Skin epidermis (tissue), 12 donors: Measurements from ENCODE around the gene AGAP4.
"Not testable (repeated sequence)": the region's sequence is repeated elsewhere in the genome, so short reads cannot be mapped to it uniquely, and the experiment has no call there.

ENCODE experiments used
- H3K27ac ChIP-seq, 21 experiments: fragments of 200-600 bp; sonication (generic) in 11 of 21; one replicate each; pipeline ENCODE4 v1.5.0; 2020; ENCODE audit warnings: mild to moderate bottlenecking in 3 of 21, inconsistent platforms in 2 of 21, moderate library complexity in 2 of 21
- H3K4me3 ChIP-seq, 7 experiments: fragments of 200-600 bp; sonication (generic) in 2 of 7; one replicate each; pipeline ENCODE4 v1.5.0; 2020; ENCODE audit warnings: inconsistent platforms in 2 of 7, mild to moderate bottlenecking in 2 of 7, moderate library complexity in 1 of 7

AGAP4 gene

GRCh38 chr10:45847400-45847799, at the start of gene AGAP4:
AGAP4 (minus strand) TSS chr10:45847500; CDS start chr10:45847347, 153 bp downstream.
- not testable (repeated sequence) for H3K27ac ChIP-seq, H3K4me3 ChIP-seq

- not testable (repeated sequence) for H3K4me3 ChIP-seq, H3K27ac ChIP-seq
These were observed 43.4 kb upstream of the AGAP4 start for GRCh38 chr10:45890721-45891120.

GRCh38 chr10:45889539-45890230, 42.4 kb upstream of the AGAP4 start:
- H3K4me3 ChIP-seq, H3K27ac ChIP-seq: not testable (repeated sequence)

GRCh38 chr10:45882880-45883279, 35.6 kb upstream of the AGAP4 start:
- H3K4me3 ChIP-seq, H3K27ac ChIP-seq: not testable (repeated sequence)

GRCh38 chr10:45865404-45865803, 18.1 kb upstream of the AGAP4 start:
- not testable (repeated sequence) for H3K4me3 ChIP-seq, H3K27ac ChIP-seq

GRCh38 chr10:45864264-45864663, 17.0 kb upstream of the AGAP4 start:
- H3K4me3 ChIP-seq, H3K27ac ChIP-seq: not testable (repeated sequence)

- not testable (repeated sequence) for H3K4me3 ChIP-seq, H3K27ac ChIP-seq
These were observed 16.3 kb upstream of the AGAP4 start for GRCh38 chr10:45863632-45864031.

- not testable (repeated sequence) for H3K4me3 ChIP-seq, H3K27ac ChIP-seq
These were observed 10.6 kb upstream of the AGAP4 start for GRCh38 chr10:45857931-45858330.

- not testable (repeated sequence) for H3K27ac ChIP-seq, H3K4me3 ChIP-seq
These were observed 1.2 kb upstream of the AGAP4 start for GRCh38 chr10:45848467-45848866.

GRCh38 chr10:45822918-45823317, 24.4 kb downstream of the AGAP4 start:
- not testable (repeated sequence) for H3K4me3 ChIP-seq, H3K27ac ChIP-seq

- not testable (repeated sequence) for H3K4me3 ChIP-seq, H3K27ac ChIP-seq
These were observed 27.0 kb downstream of the AGAP4 start for GRCh38 chr10:45820107-45820830.

GRCh38 chr10:45819552-45819951, 27.7 kb downstream of the AGAP4 start:
- H3K27ac ChIP-seq, result no peak overlapping the region
- no peak overlapping the region for H3K4me3 ChIP-seq

GRCh38 chr10:45817912-45818311, 29.4 kb downstream of the AGAP4 start:
- Histone ChIP-seq H3K4me3 (no peak overlapping the region), H3K27ac (no peak overlapping the region)

- H3K4me3 ChIP-seq, result no peak overlapping the region
- H3K27ac ChIP-seq, result no peak overlapping the region
These were observed 30.0 kb downstream of the AGAP4 start for GRCh38 chr10:45817130-45817859.

- H3K4me3 ChIP-seq, H3K27ac ChIP-seq: not testable (repeated sequence)
These were observed 33.2 kb downstream of the AGAP4 start for GRCh38 chr10:45814146-45814545.

GRCh38 chr10:45812959-45813358, 34.3 kb downstream of the AGAP4 start:
- not testable (repeated sequence) for H3K4me3 ChIP-seq, H3K27ac ChIP-seq

GRCh38 chr10:45811075-45811474, 36.2 kb downstream of the AGAP4 start:
- no peak overlapping the region for H3K27ac ChIP-seq

GRCh38 chr10:45809837-45810236, 37.5 kb downstream of the AGAP4 start:
- no peak overlapping the region for H3K27ac ChIP-seq
- H3K4me3 ChIP-seq, result no peak overlapping the region

More at GRCh38 chr10:45811075-45811474, 36.2 kb downstream of the AGAP4 start:
- no peak overlapping the region for H3K4me3 ChIP-seq

- H3K27ac ChIP-seq, H3K4me3 ChIP-seq: not testable (repeated sequence)
These were observed 42.3 kb downstream of the AGAP4 start for GRCh38 chr10:45804996-45805395.

- H3K4me3 ChIP-seq, H3K27ac ChIP-seq: not testable (repeated sequence)
These were observed 44.0 kb downstream of the AGAP4 start for GRCh38 chr10:45803060-45804010.
